Tibial artery (tissue), 4 donors: ENCODE results near the gene XRN1.

Experiments
- DNase-seq, 2 donors: peaks; one replicate each; pipeline ENCODE4 v3.0.0-alpha.2; 2019
- H3K27ac ChIP-seq, 2 donors: fragments of 200-600 bp; sonication (generic) in 1 of 2; 1 replicate in 1 of 2; 2 replicates in 1 of 2; pipeline ENCODE4 v1.5.1; 2018 to 2019; ENCODE audit warnings: mild to moderate bottlenecking in 1 of 2
- H3K27me3 ChIP-seq, 2 donors: fragments of 200-600 bp; sonication (generic) in 1 of 2; one replicate each; pipeline versions ENCODE4 v1.5.1 to v1.6.0; 2016 to 2019
- H3K36me3 ChIP-seq, 3 donors: fragments of 200-600 bp; sonication (generic) in 2 of 3; one replicate each; pipeline ENCODE4 v1.5.1; 2016 to 2019; ENCODE audit warnings: mild to moderate bottlenecking in 2 of 3
- H3K4me1 ChIP-seq, 4 donors: fragments of 200-600 bp; sonication (generic) in 2 of 4; 1 replicate in 3 of 4; 2 replicates in 1 of 4; pipeline ENCODE4 v1.5.1; 2016 to 2019
- H3K4me3 ChIP-seq, 2 donors: fragments of 200-600 bp; sonication (generic) in 1 of 2; 1 replicate in 1 of 2; 2 replicates in 1 of 2; pipeline ENCODE4 v1.5.1; 2018 to 2019; ENCODE audit warnings: mild to moderate bottlenecking in 2 of 2
- H3K9me3 ChIP-seq, 3 donors: fragments of 200-600 bp; sonication (generic) in 1 of 3; one replicate each; pipeline ENCODE4 v1.5.1; 2016 to 2019
- intact Hi-C: fragments of 100-400 bp; cut with DNase I; formaldehyde crosslinking; loops from one replicate; pipeline ENCODE4 v1.15.0; 2023; ENCODE audit warnings: low total_unique reads
- TF ChIP-seq, protein P1 (sequence below), 2 experiments: fragments of 200-600 bp in 1 of 2; fragments of 450-650 bp in 1 of 2; IDR thresholded peaks; one replicate each; pipeline ENCODE4 v1.5.1; 2017 to 2019; ENCODE audit warnings: antibody characterized with exemption in 2 of 2, mild to moderate bottlenecking in 1 of 2, moderate library complexity in 1 of 2

The XRN1 gene

DNA sequence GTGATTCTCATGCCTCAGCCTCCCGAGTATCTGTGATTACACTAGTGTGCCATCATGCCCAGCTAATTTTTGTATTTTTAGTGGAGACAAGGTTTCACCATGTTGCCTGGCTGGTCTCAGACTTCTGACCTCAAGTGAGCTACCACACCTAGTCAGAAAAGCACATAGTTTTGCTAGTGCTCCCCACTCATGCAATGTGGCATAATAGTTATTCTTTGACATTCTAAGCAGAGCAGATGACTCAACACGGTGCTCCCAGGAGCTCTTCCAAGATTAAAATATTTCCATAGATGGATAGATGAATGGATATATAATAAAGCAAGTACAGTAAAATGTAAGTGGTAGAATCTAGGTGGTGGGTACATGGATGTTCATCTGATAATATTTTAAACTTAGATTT, 169.4 kb downstream of the XRN1 start:
- no peaks in the 10 kb centered on the region for H3K36me3 ChIP-seq
- no peak for DNase-seq
- H3K4me1 ChIP-seq = peaks cover 0 to 16% (median 3%) of the 10 kb centered on the region in 4 donors
- intact Hi-C loops = loop anchor here (10.0 kb wide), 2 partner anchors 94 to 154 kb away; no protein-coding TSS in a partner anchor
- H3K27ac ChIP-seq = no peak overlapping the region
- TF ChIP-seq, protein P1, sequence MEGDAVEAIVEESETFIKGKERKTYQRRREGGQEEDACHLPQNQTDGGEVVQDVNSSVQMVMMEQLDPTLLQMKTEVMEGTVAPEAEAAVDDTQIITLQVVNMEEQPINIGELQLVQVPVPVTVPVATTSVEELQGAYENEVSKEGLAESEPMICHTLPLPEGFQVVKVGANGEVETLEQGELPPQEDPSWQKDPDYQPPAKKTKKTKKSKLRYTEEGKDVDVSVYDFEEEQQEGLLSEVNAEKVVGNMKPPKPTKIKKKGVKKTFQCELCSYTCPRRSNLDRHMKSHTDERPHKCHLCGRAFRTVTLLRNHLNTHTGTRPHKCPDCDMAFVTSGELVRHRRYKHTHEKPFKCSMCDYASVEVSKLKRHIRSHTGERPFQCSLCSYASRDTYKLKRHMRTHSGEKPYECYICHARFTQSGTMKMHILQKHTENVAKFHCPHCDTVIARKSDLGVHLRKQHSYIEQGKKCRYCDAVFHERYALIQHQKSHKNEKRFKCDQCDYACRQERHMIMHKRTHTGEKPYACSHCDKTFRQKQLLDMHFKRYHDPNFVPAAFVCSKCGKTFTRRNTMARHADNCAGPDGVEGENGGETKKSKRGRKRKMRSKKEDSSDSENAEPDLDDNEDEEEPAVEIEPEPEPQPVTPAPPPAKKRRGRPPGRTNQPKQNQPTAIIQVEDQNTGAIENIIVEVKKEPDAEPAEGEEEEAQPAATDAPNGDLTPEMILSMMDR (IDR thresholded peaks at IDR 0.05) = no peak
- no peaks in the 10 kb centered on the region for H3K9me3 ChIP-seq
- no peak overlapping the region for H3K4me3 ChIP-seq
- H3K27me3 ChIP-seq = no peaks in the 10 kb centered on the region

DNA sequence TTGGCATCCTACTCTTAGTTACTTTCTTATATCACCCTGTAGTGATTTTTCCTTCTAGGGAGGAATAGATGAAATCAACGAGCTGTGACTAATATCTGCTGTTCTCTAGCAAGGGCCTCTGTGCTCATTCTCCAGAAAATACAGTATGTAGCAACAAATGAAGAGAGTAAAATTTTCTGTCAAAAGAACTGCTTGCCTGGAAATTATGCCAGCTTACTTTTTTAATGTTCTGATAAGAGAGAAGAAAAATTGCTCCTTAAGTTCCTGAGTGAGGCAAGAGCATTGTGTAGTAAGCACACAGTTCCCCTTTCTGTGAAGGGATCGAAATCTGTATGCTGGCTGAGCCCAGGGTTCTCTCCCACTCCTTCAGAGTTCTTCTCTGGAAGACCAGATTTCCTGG, 171.1 kb downstream of the XRN1 start:
- intact Hi-C loops = loop anchor here (10.0 kb wide), 2 partner anchors 92 to 152 kb away; no protein-coding TSS in a partner anchor
- no peaks in the 10 kb centered on the region for H3K27me3 ChIP-seq
- peak overlapping the region in 1 of 2 donors; percentile 11 for H3K27ac ChIP-seq
- DNase-seq = no peak
- TF ChIP-seq, protein P1 (IDR thresholded peaks at IDR 0.05) = no peak
- no peak overlapping the region for H3K4me3 ChIP-seq
- no peaks in the 10 kb centered on the region for H3K36me3 ChIP-seq
- H3K9me3 ChIP-seq = no peaks in the 10 kb centered on the region
- H3K4me1 ChIP-seq = peaks cover 0 to 16% (median 3%) of the 10 kb centered on the region in 4 donors

DNA sequence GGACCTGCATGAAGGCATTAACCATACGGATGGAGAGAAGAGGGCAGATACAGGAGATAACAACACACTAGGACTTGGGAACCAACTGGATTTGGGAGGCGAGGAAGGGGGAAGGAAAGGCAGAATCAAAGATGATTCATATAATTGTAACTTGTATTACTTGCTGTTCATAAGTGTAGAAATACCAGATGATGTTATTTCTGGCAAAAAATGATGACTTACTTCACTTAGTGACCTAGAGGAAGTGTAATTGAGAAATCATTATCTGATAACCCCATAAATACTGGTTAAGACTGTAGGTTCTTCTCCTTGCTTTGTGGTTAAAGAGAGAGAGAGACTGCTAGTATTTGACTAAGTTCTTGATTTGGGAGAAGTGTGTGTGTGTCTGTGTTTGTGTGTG, 172.0 kb downstream of the XRN1 start:
- Histone ChIP-seq H3K27ac (no peak overlapping the region), H3K27me3 (no peaks in the 10 kb centered on the region), H3K9me3 (no peaks in the 10 kb centered on the region), H3K4me3 (no peak overlapping the region), H3K36me3 (no peaks in the 10 kb centered on the region), H3K4me1 (peaks cover 0 to 16% (median 3%) of the 10 kb centered on the region in 4 donors)
- TF ChIP-seq, protein P1 (IDR thresholded peaks at IDR 0.05) = no peak
- DNase-seq = no peak
- intact Hi-C loops = loop anchor here (10.0 kb wide), 2 partner anchors 91 to 151 kb away; no protein-coding TSS in a partner anchor

DNA sequence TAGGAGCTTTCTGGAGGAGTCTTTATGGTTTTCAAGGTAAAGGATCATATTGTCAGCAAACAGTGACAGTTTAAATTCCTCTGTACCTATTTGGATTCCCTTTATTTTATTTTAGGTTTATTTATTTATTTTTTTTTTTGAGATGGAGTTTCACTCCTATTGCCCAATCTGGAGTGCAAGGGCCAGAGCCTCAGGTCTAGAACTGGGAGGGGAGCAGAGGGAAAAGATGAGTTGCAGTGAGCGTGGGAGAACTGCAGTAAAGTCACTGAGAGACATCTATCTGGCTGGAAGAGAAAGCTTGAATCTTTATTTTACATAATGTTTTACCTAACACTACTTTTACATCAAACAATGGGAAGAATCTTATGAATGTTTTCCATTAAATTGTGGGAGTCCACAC, 172.9 kb downstream of the XRN1 start:
- no peaks in the 10 kb centered on the region for H3K27me3 ChIP-seq
- H3K9me3 ChIP-seq = no peaks in the 10 kb centered on the region
- no peak overlapping the region for H3K27ac ChIP-seq
- DNase-seq = no peak
- intact Hi-C loops = loop anchor here (10.0 kb wide), 2 partner anchors 90 to 150 kb away; no protein-coding TSS in a partner anchor
- no peaks in the 10 kb centered on the region for H3K36me3 ChIP-seq
- H3K4me1 ChIP-seq = peaks cover 0 to 16% (median 3%) of the 10 kb centered on the region in 4 donors
- no peak overlapping the region for H3K4me3 ChIP-seq
- TF ChIP-seq, protein P1 (IDR thresholded peaks at IDR 0.05) = no peak

DNA sequence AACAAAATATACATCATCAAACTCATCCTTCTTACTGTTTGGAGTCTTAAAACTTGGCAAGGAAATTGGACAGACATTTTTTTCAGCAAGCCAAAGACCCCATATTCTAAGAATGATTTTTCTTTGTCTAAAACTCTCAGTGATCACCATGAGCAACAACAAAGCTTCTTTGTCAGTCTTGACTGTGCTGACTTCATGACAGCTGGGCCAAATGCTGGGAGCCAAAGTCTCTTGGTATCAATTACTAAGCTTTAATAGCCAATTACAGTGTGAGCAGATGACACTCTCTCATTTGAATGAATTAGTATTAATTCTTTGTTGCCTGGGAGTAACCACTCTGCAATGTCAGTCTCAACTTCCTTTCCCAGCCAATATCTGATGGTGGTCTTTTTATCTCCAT, 174.3 kb downstream of the XRN1 start:
- no peak for DNase-seq
- intact Hi-C loops = loop anchor here (10.0 kb wide), 2 partner anchors 89 to 149 kb away; no protein-coding TSS in a partner anchor
- H3K27ac ChIP-seq = no peak overlapping the region
- H3K27me3 ChIP-seq = no peaks in the 10 kb centered on the region
- H3K9me3 ChIP-seq = no peaks in the 10 kb centered on the region
- TF ChIP-seq, protein P1 (IDR thresholded peaks at IDR 0.05) = no peak
- no peak overlapping the region for H3K4me3 ChIP-seq
- no peaks in the 10 kb centered on the region for H3K36me3 ChIP-seq
- H3K4me1 ChIP-seq = peaks cover 0 to 16% (median 3%) of the 10 kb centered on the region in 4 donors
